ENCODE results near the gene RYR1.
"Not testable (repeated sequence)": the region's sequence is repeated elsewhere in the genome, so short reads cannot be mapped to it uniquely, and the experiment has no call there.

RYR1 gene

DNA sequence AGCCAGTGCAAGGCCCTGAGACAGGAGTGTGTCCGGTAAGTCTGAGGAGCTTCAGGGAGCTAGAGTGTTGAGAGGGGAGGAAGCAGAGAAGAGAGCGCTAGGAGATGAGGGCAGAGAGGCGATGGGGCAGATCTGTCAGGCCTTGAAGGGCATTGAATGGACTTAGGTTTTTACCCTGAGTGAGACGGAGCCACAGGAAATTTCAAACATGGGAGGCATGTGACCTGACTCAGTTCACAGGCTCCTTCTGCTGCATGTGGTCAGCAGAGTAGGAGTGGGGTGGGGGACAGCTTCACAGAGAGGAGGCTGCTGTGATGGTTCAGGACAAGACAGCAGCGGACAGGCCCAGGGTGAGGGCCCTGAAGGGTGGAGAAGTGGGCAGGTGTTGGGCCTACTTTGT, 33.1 kb upstream of the RYR1 start:
- no peak for DNase-seq

DNA sequence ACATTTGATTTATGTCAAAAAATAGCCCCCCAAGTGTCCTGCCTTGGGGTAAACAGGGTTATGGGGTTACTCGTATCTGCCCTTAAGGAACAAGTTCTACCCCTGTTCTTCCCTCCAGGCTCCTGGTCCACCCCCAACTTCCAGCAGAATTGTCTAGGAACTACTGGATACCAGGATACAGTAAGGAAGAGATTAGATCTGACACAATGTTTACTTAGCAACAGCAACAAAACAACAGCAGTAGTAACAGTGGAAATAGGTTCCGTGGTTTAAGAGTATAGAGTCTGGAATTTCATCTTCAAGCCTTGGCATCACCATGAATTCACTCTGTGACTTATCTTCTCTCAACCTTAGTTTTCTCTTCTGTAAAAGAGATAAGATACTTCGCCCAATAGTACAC, 32.3 kb upstream of the RYR1 start:
- no peak for DNase-seq

DNA sequence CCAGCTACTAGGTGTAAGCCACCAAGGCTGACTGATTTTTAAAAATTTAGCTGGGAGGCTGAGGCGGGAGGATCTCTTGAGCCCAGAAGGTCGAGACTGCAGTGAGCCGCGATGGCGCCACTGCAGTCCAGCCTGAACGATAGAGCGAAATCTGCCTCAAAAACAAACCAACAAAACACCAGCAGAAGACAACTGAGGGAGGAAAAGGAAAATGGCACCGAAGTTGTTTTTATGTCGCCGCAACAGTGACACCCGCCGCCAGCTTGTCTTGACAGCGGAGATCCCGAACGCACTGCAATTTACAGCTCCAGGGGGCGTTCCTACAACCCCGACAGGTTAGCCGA, 30.9 kb upstream of the RYR1 start:
- no peak for DNase-seq

DNA sequence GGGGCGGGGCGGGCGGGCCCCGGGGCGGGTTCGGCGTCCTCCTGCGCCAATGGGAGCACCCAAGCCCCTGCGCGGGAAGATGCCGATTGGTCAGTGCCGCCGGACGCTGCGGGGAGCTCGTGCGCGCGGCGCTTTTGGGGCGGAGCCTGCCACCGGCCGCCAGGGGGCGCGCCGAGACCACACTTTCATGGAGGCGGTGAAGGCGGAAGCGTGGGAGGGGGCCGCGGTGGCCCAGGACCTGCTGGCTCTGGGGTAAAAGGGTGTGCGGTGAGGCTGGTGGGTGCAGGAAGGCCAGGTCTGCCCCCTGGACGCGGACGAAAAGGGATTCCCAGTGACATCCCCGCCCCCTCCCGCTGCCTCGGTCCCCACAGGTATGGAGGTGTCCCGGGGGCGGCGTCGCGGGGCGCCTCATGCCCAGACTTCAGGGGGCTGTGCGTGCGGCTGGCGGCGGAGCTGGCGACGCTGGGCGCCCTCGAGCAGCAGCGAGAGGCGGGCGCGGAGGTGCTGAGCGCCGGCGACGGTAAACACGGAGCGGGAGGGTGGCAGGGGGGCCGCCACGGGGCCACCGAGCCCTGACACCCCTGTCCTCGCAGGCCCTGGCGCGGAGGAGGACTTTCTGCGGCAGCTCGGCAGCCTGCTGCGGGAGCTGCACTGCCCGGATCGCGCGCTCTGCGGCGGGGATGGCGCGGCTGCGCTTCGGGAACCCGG, 30.4 kb upstream of the RYR1 start, which contains the start of gene FAM98C:
Gene FAM98C (plus strand): TSS at position 127 of the 708 bp plus-strand sequence. CDS start 61 bp downstream, at position 188.
- DNase-seq, result peak; percentile 97

DNA sequence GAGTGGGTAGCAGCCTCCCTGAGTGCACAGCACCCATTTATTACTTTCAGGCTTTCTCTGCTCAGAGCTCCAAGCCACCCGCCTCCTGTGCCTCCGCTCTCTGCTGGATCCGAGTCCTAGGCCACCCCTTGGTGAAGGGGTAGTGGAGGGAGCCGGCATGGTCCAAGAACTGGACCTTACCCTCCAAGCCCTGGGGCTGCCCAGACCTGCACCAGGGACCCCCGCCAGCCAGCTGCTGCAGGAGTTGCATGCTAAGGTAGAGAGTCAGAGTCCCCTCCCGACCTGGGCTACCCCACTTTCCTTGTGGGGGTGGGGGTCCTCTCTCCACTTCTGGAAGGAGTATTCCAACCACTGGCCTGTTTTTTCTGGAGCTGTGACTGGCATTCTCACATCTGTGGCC, 28.6 kb upstream of the RYR1 start:
- DNase-seq, result no peak

DNA sequence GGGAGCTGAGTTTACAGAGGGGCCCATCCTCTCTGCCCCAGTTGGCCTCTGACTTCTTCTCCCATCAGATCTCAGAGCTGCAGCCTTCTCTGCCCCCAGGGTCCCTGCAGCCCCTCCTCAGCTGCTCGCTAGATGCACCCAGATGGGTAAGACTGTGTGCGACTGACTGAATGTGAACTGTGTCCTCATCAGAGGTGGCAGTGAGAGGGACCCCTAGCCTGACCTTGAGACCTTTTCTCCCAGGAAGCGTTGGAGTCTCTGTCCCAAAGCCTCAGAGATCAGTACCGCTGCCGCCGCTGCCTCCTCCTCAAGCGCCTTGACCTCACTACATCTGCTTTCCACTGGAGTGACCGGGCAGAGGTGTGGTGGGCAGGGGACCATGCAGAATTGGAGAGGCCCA, 28.2 kb upstream of the RYR1 start:
- DNase-seq, result no peak

DNA sequence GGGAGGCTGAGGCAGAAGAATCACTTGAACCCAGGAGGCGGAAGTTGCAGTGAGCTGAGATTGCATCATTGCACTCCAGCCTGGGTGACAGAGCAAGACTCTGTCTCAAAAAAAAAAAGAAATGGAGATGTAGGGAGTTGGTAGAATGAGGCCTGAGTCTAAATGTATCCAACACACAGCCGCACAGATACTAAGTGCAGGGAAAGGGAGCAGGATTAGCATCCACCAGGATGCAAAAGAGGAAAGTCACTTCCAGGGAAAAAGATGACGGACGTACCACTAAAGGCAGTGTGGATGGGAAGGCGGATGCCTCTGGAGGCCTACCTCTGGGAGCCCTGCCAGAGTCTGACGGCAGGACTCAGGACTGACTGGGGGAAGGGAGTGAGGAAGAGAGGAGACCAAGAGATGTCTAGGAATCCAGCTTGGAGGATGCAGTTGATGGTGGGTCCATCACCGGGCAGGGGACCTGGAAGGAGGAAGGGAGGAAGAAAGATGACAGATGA, 23.8 kb upstream of the RYR1 start:
- DNase-seq, result no peak

DNA sequence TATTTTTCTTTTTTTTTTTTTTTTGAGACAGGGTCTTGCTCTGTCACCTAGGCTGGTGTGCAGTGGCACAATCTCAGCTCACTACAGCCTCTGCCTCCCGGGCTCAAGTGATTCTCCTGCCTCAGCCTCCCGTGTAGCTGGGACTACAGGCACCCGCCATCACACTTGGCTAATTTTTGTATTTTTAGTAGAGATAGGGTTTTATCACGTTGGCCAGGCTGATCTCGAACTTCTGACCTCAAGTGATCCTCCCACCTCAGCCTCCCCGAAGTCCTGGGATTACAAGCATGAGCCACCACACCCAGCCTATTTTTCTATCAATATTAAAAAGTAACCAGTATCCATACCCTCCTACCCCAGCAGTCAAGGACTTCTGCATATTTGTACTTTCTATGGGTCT, 23.1 kb upstream of the RYR1 start:
- not testable (repeated sequence) for DNase-seq

DNA sequence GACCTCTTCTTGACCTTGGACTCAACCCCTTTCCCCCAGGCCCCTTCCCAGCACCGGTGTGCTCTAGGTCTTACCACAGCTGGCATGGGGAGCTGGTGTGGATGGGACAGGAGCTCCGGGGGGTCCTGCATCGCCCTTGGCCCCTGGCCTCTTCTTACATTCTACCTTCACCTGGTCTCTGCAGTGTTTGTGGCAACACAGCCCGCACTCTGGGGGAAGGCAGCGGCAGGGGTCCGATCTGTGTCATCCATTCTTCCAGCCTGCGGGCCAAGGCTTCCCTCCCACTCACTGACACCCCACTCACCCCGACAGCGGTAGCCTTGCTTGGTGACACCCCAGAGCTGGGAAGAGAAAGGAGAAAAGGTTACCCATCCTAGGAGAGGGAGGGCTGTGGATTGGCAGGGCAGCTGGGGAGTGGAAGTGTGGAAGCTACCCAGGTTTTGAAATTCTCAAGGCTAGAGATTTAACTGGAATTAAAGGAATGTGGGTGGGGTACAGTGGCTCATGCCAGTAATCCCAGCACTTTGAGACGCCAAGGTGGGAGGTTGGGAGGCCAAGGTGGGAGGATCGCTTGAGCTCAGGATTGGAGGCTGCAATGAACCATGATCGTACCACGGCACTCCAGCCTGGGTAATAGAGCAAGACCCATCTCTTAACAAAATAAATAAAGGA, 22.3 kb upstream of the RYR1 start:
- no peak for DNase-seq

DNA sequence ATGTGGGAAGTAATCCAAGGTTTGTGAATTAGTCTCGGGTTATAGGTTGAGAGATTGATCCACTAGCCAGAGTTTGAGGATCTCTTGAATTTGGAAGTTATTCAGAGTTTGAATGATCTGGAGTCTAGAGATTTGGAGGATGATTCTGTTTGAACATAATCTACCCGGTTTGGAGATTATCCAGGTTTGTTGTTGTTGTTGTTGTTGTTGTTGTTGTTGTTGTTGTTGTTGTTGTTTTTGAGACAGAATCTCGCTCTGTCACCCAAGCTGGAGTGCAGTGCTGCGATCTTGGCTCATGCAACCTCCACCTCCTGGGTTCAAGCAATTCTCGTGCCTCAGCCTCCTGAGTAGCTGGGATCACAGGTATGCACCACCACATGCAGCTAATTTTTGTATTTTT, 21.6 kb upstream of the RYR1 start:
- DNase-seq, result not testable (repeated sequence)

DNA sequence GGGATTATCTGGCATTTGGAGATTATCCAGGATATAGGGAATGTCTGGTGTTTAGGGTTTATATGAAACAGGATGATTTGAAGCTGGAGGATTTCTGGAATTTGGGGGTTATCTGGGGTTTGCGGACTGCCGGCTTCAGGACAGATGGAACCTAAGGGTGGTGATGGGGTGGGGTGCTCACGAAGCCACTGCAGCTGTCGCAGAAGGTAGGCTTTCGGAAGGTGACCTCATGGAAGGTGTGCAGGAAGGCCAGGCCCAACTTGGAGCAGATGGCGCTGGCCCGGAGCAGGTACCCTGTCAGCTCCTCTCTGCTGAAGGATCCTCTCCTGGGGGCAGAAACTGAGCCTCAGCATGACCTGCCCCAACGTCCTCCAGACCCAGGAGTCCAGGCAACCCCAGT, 21.0 kb upstream of the RYR1 start:
- DNase-seq, result no peak

DNA sequence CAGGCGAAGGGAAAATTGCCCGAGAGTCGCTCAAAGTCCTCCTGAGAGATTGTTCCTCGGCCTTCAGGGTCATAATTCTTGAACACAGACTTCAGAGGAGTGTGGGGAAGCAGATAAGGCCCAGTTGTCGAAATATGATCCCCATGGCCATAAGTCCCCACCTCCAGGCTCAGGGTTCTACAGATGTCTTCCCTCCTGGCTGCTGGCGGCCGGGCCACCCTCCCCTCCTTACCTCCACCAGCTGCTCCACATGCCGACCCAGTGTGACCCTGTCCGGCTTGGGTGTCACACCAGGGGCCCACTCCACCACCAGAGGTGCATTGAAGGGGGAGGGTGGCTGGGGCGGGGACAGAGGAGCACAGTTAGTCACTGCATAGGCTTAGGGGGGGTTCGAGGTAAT, 20.5 kb upstream of the RYR1 start:
- DNase-seq, result no peak

DNA sequence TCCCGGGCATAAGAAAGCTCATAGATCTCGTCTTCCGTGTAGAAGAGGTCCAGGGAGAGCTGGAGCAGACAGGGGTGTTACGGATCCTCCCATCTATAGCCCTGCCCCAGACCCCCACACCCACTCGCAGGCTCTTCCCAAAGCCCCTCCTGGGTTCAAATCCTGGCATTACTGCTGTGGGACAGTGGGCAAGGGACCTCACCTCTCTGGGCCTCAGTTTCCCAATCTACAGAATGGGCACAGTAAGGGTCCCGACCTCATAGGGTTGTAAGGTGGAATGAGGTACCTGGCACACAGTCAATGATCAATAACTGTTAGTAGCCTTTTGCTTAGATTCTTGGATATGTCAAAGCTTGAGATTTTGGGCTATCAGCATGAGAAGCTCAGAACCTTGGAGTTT, 20.1 kb upstream of the RYR1 start:
- no peak for DNase-seq

DNA sequence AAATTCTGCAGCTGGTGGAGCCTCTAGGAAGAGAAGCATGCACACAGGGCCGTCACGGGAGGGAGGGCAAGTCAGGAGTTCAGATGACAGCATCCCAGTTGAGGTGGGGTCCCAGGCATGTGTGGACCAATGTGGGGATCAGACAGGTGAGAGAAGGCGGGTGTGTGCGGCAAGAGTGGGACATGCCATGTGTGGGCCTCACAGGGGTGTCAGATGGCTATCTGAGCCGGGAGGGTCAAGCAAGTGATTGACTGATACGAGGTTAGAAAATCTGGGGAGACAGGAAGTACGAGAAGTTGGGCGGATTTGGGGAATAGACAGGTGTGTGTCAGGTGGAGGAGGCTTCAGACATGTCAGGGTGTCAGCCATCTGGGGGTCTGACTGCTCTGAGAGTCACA, 16.3 kb upstream of the RYR1 start:
- no peak for DNase-seq

DNA sequence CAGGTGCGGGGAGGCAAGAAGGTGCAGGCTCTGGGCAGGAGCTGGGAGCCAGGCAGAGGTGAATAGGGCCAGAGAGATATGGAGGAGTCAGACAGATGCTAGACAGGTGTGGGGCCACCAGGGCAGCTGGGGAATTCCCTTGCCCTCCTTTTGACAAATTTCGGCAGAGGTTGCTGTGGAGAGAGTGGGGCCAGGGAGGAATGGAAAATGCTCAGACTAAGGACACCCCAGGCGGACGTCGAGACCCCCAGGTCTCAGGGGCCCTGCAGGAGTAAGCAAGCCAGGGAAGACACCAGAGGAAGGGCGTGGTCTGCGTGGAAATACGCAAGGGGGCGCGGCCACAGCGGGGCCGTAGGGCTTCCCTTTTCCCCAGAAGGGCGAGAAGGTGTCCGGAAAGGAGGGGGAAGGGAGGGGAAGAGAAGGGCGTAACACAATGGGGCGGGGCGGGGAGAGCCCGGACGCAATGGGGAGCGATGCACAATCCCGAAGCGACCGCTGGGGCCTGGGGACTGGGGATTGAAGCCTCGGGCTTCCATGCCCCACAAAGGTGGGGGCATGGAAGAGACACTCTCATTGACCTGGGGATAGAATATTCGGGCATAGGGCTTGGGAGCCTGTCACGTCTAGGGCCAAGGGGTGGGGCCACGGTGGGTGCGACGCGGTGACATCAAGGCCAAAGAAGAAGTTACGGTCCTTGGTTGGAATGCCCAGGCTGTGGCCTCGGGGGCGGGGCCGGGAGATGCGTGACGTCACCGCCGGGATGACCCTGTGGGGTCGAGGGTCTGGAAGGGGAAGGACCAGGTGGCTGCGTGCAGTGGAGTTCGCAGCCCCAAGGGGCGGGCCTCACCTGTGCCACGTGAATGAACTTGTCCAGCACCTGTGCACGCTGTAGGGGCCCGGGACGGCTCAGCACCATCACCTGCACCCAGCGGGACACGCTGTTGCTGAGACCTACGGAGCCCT, 15.7 kb upstream of the RYR1 start:
- peak; percentile 65 for DNase-seq

DNA sequence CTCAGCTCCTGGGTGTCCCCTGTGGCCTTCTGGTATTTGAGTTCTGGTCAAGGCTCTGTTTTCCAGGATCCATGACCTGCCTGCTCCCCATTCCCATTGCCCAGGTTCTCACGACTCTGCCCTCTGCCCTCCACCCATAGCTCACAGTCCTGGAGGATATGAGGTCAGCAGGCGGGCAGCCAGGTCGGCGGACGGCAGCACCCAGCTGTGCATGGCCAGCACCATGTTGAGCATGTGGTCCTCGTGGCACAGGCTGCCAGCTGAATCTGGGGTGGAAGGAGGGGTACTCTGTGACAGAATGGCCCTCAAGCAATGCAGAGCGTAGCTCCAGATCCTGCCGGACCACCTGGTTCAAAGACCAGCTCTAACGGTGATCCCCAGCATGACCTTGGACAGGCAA, 12.6 kb upstream of the RYR1 start:
- no peak for DNase-seq

DNA sequence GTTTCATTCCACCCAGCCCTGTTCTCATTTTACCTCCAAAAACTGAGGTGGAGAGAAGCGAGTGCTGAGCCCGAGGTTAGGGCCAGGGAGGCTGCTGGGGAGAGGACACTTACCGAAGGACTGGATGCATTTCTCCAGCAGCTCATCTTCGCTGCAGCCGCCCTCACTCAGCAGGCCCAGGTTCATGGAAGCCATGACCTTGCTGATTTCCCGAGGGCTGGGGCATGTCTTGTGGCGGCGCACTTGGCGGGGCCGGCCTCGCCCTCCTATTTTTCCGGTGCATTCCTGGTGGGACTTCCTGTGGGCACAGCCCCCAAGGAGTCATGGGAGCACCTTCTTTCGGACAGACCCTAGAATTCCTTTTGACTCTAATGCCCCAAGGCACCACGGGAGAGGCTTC, 11.6 kb upstream of the RYR1 start:
- DNase-seq, result no peak

DNA sequence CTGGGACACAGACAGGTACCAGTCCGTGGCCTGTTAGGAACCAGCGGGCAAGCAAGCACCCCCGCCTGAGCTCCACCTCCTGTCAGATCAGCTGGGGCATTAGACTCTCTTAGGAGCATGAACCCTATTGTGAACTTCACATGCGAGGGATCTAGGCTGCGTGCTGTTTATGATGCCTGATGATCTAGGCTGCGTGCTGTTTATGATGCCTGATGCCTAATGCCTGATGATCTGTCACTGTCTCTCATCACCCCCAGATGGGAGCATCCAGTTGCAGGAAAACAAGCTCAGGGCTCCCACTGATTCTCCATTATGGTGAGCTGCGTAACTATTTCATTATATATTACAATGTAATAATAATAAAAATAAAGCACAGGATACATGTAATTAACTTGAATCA, 11.1 kb upstream of the RYR1 start:
- DNase-seq, result no peak

DNA sequence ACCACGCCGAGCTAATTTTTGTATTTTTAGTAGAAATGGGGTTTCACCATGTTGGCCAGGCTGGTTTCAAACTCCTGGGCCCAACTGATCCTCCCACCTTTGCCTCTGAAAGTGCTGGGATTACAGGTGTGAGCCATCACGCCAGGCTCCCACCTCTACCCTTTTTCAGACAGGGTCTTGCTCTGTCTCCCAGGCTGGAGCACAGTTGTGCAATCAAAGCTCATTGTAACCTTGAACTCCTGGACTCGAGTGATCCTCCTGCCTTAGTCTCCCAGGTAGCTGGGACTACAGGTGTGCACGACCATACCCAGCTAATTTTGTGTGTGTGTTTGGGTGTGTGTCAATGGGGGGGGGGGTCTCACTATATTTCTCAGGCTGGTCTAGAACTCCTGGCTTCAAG, 9.2 kb upstream of the RYR1 start:
- DNase-seq, result no peak

DNA sequence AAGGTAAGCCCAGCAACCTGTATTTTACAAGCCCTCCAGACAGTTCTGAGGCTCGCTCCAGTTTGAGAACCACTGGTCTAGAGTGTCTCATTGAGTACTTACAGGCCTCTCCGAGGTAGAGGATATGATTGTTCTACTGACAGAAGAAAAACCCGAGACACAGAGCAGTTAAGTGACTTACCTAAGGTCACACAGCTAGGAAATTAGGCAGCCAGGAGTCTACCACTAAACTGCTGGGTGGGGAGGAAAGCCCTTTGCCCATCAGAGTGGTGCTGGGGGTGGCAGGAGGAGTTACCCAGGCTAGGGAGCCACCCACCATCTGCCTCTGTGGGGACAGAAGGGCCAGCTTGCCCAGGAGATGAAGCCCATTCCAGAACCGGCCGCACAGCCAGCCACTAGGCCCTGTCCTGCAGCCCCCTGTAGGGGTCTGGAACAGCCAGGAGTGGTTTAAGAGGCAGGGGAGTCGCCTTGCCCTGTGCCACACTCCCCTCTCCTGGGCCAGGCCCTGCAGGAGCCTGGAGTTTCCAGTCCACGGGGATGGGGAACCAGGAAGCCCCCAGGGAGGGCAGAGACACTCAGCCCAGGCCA, 8.2 kb upstream of the RYR1 start:
- no peak for DNase-seq

DNA sequence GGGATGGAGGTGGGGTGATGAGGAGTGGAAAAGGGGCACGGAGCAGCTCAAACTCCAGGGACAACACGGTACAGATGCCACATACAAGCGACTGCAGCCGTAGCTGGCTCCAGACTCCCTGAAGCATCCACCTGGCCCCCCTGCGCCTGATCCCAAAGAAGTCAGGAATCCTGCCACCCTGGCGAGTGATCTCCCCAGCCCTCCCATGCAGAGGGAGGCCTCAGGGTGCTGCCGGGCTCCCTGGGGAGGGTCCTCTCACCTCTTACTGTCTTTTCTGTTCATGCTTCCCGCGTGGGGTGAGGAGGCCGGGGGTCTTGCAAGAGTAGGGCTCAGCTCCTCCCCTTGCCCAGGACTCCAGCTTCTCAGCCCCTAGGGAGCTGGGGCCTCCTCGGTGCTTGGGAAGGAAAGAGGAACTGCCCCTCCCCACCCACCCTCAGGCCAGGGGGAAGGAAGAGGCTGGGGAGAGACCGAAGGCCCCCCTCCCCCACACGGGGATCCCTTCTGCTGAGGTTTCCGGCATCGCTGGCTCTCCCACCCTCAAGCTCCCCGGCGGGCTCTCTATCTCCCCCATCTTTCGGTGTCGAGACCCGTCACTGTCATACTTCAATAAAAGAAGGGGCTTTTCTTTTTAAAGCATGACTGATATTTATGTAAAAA, 7.6 kb upstream of the RYR1 start, which contains the start of gene RASGRP4:
Gene RASGRP4 (minus strand): TSS at position 410 of the 657 bp plus-strand sequence. CDS start 128 bp downstream, at position 282.
- peak; percentile 30 for DNase-seq

DNA sequence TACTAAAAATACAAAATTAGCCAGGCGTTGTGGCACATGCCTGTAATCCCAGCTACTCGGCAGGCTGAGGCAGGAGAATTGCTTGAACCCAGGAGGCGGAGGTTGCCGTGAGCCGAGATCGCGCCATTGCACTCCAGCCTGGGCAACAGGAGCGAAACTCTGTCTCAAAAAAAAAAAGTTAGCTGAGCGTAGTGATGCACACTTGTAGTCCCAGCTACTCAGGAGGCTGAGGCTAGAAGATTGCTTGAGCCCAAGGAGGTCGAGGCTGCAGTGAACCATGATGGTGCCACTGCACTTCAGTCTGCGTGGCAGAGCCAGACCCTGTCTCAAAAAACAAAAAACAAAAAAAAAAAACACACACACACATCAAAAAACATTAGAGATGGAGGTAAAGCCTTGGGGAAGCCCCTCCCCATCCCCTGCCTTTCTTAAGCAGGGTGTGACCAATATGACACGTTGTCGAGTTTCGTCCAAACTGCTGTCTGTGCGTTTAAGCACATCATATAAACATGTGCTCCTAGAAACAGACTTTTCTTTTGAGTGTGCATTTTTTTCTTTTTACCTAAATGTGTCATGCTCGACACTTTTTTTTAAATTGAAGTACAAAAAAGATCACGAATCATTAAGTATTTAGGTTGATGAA, 6.3 kb upstream of the RYR1 start:
- peak; percentile 57 for DNase-seq
